Measurements from ENCODE around the gene MDFIC. TPM values are rescaled to one million over a fixed set of nuclear protein-coding genes. Genes with fewer than 3 reads are reported as not detected.

Gene MDFIC
- total RNA-seq, 1 experiment from 2014 or later: 13.0 TPM

- H3K27me3 Mint-ChIP-seq (ENCODE audit: unreplicated experiment): no peaks in the 10 kb centered on the region
- H3K36me3 Mint-ChIP-seq (ENCODE audit: insufficient read depth, unreplicated experiment): no peaks in the 10 kb centered on the region
- H3K27ac Mint-ChIP-seq (ENCODE audit: unreplicated experiment): peak overlapping the region; percentile 2
- H3K9me3 Mint-ChIP-seq (ENCODE audit: low read depth, unreplicated experiment): no peaks in the 10 kb centered on the region
- H3K4me1 Mint-ChIP-seq (ENCODE audit: low read depth, unreplicated experiment): peaks cover 19% of the 10 kb centered on the region
- CTCF ChIA-PET: no interaction called here
- no TSS peak for BruUV-seq (replicated peaks)
- no peak for DNase-seq
- TF ChIP-seq CTCF (IDR thresholded peaks at IDR 0.05; ENCODE audit: unreplicated experiment): no peak
- intact Hi-C loops (cut with micrococcal nuclease; ENCODE audit: unreplicated experiment): no loop called here
- no peak overlapping the region for H3K4me3 Mint-ChIP-seq (ENCODE audit: low read depth, unreplicated experiment)
Measured at GRCh38 chr7:115037128-115037802, 115.4 kb downstream of the MDFIC start.

GRCh38 chr7:115038158-115038557 is 116.3 kb downstream of the MDFIC start:
- H3K9me3 Mint-ChIP-seq (ENCODE audit: low read depth, unreplicated experiment): no peaks in the 10 kb centered on the region
- intact Hi-C loops (cut with micrococcal nuclease; ENCODE audit: unreplicated experiment): no loop called here
- H3K27me3 Mint-ChIP-seq (ENCODE audit: unreplicated experiment): no peaks in the 10 kb centered on the region
- no peaks in the 10 kb centered on the region for H3K36me3 Mint-ChIP-seq (ENCODE audit: insufficient read depth, unreplicated experiment)
- H3K4me1 Mint-ChIP-seq (ENCODE audit: low read depth, unreplicated experiment): peaks cover 28% of the 10 kb centered on the region
- no TSS peak for BruUV-seq (replicated peaks)
- CTCF ChIA-PET: no interaction called here
- DNase-seq: no peak
- H3K27ac Mint-ChIP-seq (ENCODE audit: unreplicated experiment): peak overlapping the region; percentile 2
- TF ChIP-seq CTCF (IDR thresholded peaks at IDR 0.05; ENCODE audit: unreplicated experiment): no peak
- H3K4me3 Mint-ChIP-seq (ENCODE audit: low read depth, unreplicated experiment): no peak overlapping the region

GRCh38 chr7:115040057-115040456 is 118.2 kb downstream of the MDFIC start:
- Mint-ChIP-seq H3K27ac (ENCODE audit: unreplicated experiment) (no peak overlapping the region), H3K4me1 (ENCODE audit: low read depth, unreplicated experiment) (peaks cover 34% of the 10 kb centered on the region), H3K4me3 (ENCODE audit: low read depth, unreplicated experiment) (no peak overlapping the region), H3K9me3 (ENCODE audit: low read depth, unreplicated experiment) (no peaks in the 10 kb centered on the region), H3K27me3 (ENCODE audit: unreplicated experiment) (no peaks in the 10 kb centered on the region), H3K36me3 (ENCODE audit: insufficient read depth, unreplicated experiment) (no peaks in the 10 kb centered on the region)
- intact Hi-C loops (cut with micrococcal nuclease; ENCODE audit: unreplicated experiment): no loop called here
- TF ChIP-seq CTCF (IDR thresholded peaks at IDR 0.05; ENCODE audit: unreplicated experiment): no peak
- CTCF ChIA-PET: no interaction called here
- BruUV-seq (replicated peaks): no TSS peak
- DNase-seq: no peak

- Mint-ChIP-seq H3K4me1 (ENCODE audit: low read depth, unreplicated experiment) (peaks cover 34% of the 10 kb centered on the region), H3K27me3 (ENCODE audit: unreplicated experiment) (no peaks in the 10 kb centered on the region), H3K9me3 (ENCODE audit: low read depth, unreplicated experiment) (no peaks in the 10 kb centered on the region), H3K36me3 (ENCODE audit: insufficient read depth, unreplicated experiment) (no peaks in the 10 kb centered on the region), H3K27ac (ENCODE audit: unreplicated experiment) (no peak overlapping the region), H3K4me3 (ENCODE audit: low read depth, unreplicated experiment) (no peak overlapping the region)
- no TSS peak for BruUV-seq (replicated peaks)
- DNase-seq: no peak
- intact Hi-C loops (cut with micrococcal nuclease; ENCODE audit: unreplicated experiment): no loop called here
- CTCF ChIA-PET: no interaction called here
- TF ChIP-seq CTCF (IDR thresholded peaks at IDR 0.05; ENCODE audit: unreplicated experiment): no peak
Measured at GRCh38 chr7:115040495-115040894, 118.6 kb downstream of the MDFIC start.
